Mesothelial cell of epicardium (in vitro differentiated cells): Measurements from ENCODE around the gene ADARB2. TPM values are rescaled to one million over a fixed set of nuclear protein-coding genes. Genes with fewer than 3 reads are reported as not detected.

Experiments used
- DNase-seq, 2 experiments: peaks; one replicate each; pipeline ENCODE4 v3.0.0; 2021; ENCODE audit warnings: low spot score in 2 of 2; ENCODE audit not compliant: unreplicated experiment in 2 of 2
- H3K27ac Mint-ChIP-seq: 2 replicates; pipeline ENCODE4 v1.8.0; 2021; ENCODE audit warnings: mixed read lengths
- H3K27me3 Mint-ChIP-seq: 2 replicates; pipeline ENCODE4 v1.8.0; 2021; ENCODE audit warnings: low read depth, mixed read lengths
- H3K36me3 Mint-ChIP-seq: 2 replicates; pipeline ENCODE4 v1.8.0; 2021; ENCODE audit warnings: mixed read lengths
- H3K4me1 Mint-ChIP-seq: 2 replicates; pipeline ENCODE4 v1.8.0; 2021; ENCODE audit warnings: mixed read lengths
- H3K4me3 Mint-ChIP-seq: 2 replicates; pipeline ENCODE4 v1.8.0; 2021; ENCODE audit warnings: mild to moderate bottlenecking, moderate library complexity, mixed read lengths
- H3K9me3 Mint-ChIP-seq: 2 replicates; pipeline ENCODE4 v1.8.0; 2021; ENCODE audit warnings: mixed read lengths
- total RNA-seq: library from RNA; stranded (reverse); gene quantifications from 3 replicates; pipeline ENCODE4 v1.2.1, GENCODE V29; 2021
- TF ChIP-seq, protein P1 (sequence below): fragments of 200-600 bp; sonication (generic); IDR thresholded peaks from one replicate; pipeline ENCODE4 v1.5.0; 2021; ENCODE audit warnings: antibody characterized with exemption; ENCODE audit not compliant: unreplicated experiment

ADARB2 gene
- total RNA-seq, 1 donor from 2014 or later: 0.38 TPM

DNA sequence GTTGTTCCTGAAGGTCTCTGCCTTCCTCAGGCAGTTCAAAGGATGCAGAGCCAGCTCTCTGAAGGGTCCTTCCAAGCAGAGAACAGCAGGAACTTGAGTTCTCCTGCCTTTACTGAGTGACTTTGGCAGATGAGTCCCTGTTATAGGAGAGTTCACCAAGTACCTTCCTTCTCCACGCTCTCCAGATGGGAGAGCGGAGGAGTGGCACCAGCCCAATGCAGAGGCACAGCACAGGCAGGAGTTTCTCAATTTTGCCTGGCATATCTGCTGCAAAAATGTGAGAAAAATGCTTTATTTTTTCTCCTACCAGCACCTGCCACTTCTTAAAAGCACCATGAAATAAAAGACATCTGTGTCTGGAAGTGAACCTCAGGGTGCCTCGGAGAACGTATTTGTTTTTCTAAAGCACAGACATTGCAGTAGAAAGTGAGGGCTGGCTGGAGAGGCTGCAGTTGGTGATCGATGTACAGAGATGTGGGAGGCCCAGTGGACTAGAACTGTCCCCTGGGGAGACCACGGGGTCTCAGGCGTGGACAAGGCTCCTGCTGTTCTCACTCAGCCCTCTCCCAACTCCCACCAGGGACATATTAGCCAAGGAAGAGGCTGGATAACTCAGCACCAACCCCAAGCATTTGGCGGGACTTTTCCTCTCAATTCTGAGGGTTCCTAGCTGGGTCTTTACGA lies 506.6 kb downstream of the ADARB2 start:
- H3K27ac Mint-ChIP-seq: no peak overlapping the region
- no peaks in the 10 kb centered on the region for H3K36me3 Mint-ChIP-seq
- H3K4me3 Mint-ChIP-seq: no peak overlapping the region
- no peaks in the 10 kb centered on the region for H3K9me3 Mint-ChIP-seq
- no peak for DNase-seq
- peaks cover 38% of the 10 kb centered on the region for H3K27me3 Mint-ChIP-seq
- peaks cover 2% of the 10 kb centered on the region for H3K4me1 Mint-ChIP-seq
- TF ChIP-seq, protein P1, sequence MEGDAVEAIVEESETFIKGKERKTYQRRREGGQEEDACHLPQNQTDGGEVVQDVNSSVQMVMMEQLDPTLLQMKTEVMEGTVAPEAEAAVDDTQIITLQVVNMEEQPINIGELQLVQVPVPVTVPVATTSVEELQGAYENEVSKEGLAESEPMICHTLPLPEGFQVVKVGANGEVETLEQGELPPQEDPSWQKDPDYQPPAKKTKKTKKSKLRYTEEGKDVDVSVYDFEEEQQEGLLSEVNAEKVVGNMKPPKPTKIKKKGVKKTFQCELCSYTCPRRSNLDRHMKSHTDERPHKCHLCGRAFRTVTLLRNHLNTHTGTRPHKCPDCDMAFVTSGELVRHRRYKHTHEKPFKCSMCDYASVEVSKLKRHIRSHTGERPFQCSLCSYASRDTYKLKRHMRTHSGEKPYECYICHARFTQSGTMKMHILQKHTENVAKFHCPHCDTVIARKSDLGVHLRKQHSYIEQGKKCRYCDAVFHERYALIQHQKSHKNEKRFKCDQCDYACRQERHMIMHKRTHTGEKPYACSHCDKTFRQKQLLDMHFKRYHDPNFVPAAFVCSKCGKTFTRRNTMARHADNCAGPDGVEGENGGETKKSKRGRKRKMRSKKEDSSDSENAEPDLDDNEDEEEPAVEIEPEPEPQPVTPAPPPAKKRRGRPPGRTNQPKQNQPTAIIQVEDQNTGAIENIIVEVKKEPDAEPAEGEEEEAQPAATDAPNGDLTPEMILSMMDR: no peak

DNA sequence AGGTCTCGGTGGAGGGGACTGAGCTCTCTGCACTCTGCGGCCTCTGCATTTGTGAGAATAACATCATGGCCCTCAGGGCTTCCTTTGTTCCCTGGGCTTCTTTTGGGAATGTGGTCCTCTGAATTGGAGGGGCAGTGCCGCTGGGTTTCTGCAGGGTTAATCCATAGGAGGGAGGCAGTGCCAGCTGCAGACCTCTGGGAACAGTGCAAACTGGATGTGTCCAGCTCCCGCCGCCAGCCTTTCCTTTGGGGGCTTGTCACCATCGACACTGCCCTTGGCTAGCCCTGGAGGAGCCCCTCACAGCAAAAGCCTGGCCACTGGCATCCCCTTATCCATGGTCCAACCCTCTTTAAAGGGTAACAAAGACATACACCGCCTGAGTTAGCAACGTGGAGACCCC lies 507.2 kb downstream of the ADARB2 start:
- no peak for DNase-seq
- H3K4me3 Mint-ChIP-seq: no peak overlapping the region
- TF ChIP-seq, protein P1: no peak

DNA sequence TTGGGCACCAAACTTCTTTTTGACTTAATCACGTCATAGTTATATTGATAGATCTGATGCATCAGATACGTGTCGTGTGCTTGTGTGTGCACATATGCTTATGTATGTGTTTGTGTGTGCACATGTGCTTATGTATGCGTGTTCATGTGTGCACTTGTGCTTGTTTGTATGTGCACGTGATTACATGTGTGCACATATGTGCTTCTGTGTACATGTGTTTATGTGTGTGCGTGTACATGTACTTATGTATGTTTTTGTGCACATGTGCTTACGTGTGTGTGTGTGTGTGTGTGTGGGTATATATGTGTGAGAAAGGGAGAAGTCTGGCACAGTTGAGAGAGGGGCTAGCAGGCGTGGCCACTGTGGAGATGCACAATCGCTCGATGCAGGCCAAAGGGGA lies 507.8 kb downstream of the ADARB2 start:
- Mint-ChIP-seq H3K27me3 (peaks cover 46% of the 10 kb centered on the region), H3K4me1 (peaks cover 2% of the 10 kb centered on the region), H3K4me3 (no peak overlapping the region), H3K36me3 (no peaks in the 10 kb centered on the region), H3K9me3 (peaks cover 2% of the 10 kb centered on the region), H3K27ac (no peak overlapping the region)
- DNase-seq: no peak
- TF ChIP-seq, protein P1: no peak

More for the DNA sequence above, 507.2 kb downstream of the ADARB2 start:
- no peaks in the 10 kb centered on the region for H3K36me3 Mint-ChIP-seq
- H3K27me3 Mint-ChIP-seq: peaks cover 42% of the 10 kb centered on the region
- peaks cover 2% of the 10 kb centered on the region for H3K4me1 Mint-ChIP-seq
- H3K27ac Mint-ChIP-seq: no peak overlapping the region
- H3K9me3 Mint-ChIP-seq: no peaks in the 10 kb centered on the region

DNA sequence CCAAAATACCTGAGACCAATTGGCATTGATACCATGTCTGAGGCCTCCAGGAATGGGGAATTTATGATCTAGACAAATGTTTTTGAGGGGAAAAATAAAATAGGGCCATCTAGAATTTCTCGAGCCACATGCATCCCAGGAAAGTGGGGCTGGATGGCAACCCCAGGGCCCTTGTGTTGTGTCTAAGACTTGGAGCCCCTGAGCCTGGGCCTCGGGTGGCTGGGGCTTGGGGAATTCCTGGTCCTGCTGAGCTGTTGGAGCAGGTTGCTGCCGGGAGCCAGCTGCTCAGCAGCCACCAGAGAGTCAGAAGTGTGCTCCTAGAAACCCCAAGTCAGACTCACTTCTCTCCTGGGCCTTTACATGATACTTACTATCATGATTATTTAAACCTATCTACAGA lies 508.2 kb downstream of the ADARB2 start:
- Mint-ChIP-seq H3K4me1 (peaks cover 2% of the 10 kb centered on the region), H3K4me3 (no peak overlapping the region), H3K27me3 (peaks cover 48% of the 10 kb centered on the region), H3K9me3 (peaks cover 4% of the 10 kb centered on the region), H3K27ac (no peak overlapping the region), H3K36me3 (no peaks in the 10 kb centered on the region)
- TF ChIP-seq, protein P1: no peak
- no peak for DNase-seq

DNA sequence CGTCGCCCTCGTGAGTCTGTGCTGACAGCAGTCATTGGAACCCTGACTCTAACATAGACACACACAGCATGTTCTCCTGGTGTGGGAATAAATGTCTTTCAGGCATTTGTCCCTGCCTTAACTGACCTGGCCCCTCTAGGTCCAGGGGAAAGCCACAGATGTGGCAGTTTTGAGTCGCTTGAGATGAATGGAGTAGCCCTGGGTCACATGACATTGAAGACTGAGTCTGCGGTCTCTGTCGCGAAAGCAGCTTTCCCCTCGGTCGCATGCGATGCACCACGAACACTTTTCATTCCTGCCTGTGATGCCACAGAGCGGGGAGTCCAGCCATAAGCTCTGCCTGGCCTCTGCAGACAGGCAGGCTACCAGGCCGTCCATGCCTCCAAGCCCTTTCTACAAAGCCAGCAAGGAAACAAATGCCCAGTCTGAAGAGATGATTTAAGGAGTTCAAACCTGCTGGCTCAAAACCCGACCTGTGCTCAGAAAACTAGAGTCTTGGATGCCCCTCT lies 508.8 kb downstream of the ADARB2 start:
- no peak overlapping the region for H3K27ac Mint-ChIP-seq
- TF ChIP-seq, protein P1: no peak
- peaks cover 50% of the 10 kb centered on the region for H3K27me3 Mint-ChIP-seq
- H3K36me3 Mint-ChIP-seq: no peaks in the 10 kb centered on the region
- H3K4me3 Mint-ChIP-seq: no peak overlapping the region
- H3K4me1 Mint-ChIP-seq: peaks cover 2% of the 10 kb centered on the region
- peaks cover 4% of the 10 kb centered on the region for H3K9me3 Mint-ChIP-seq
- DNase-seq: no peak
